Keratinocyte (primary cell): Measurements from ENCODE around the gene BCOR.

Experiments used
- EZH2 ChIP-seq: IDR thresholded peaks from one replicate; pipeline ENCODE4 v1.6.1; 2012; ENCODE audit warnings: inconsistent platforms, mild to moderate bottlenecking, low read length, moderate library complexity
- TF ChIP-seq, protein P1 (sequence below), 3 experiments: IDR thresholded peaks in 1 of 3; conservative IDR thresholded peaks in 1 of 3; optimal IDR thresholded peaks in 1 of 3; 2 replicates in 2 of 3; 3 replicates in 1 of 3; pipeline versions ENCODE3 to v1.5.1; 2011; ENCODE audit warnings: low read length in 3 of 3, mild to moderate bottlenecking in 3 of 3, moderate library complexity in 2 of 3, control low read depth in 1 of 3, inconsistent platforms in 1 of 3; ENCODE audit not compliant: insufficient read depth in 2 of 3; ENCODE audit errors: extremely low read depth in 1 of 3

DNA sequence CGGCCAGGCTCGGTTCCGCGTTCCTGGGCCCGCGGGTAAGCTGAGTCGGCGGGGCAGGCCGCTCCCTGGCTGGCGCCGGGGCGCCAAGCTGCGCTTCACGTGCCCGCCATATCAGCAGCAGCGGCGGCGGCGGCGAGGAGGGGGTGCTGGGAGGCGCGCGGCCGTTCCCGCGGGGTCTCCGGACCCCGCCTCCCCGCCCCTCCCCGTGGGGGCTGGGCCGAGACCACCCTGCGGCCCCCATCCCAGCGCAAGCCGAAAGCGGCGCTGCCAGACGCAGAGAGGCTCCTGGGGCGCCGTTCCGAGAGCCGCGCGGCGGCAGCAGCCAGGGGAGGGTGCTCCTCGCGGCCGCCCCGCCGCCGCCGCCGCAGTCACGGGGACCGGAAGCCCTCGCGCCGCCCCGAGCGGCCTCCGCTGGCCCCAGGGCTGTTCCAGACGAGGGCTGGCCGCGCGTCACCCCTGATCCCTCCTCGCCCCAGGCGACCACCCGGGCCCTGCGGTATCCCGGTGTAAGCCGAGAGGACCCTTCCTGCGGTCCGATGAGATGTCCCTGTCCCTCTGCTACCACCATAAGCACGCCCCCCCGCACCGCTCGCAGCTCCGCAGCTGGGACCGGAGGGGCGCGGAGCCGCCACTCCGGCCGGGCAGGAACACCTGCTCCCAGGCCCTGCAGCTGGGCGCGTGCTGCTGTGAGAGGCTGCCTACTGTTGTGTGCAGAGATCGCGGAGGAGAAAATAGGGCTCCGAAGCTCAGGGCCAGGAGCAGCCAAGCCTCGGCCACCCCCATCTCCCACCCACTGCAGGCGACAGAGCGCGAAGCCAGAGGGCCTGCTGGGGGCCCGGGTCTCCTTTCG lies 7.5 kb upstream of the BCOR start:
- TF ChIP-seq EZH2 = no peak
- TF ChIP-seq, protein P1, sequence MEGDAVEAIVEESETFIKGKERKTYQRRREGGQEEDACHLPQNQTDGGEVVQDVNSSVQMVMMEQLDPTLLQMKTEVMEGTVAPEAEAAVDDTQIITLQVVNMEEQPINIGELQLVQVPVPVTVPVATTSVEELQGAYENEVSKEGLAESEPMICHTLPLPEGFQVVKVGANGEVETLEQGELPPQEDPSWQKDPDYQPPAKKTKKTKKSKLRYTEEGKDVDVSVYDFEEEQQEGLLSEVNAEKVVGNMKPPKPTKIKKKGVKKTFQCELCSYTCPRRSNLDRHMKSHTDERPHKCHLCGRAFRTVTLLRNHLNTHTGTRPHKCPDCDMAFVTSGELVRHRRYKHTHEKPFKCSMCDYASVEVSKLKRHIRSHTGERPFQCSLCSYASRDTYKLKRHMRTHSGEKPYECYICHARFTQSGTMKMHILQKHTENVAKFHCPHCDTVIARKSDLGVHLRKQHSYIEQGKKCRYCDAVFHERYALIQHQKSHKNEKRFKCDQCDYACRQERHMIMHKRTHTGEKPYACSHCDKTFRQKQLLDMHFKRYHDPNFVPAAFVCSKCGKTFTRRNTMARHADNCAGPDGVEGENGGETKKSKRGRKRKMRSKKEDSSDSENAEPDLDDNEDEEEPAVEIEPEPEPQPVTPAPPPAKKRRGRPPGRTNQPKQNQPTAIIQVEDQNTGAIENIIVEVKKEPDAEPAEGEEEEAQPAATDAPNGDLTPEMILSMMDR (optimal IDR thresholded peaks at IDR 0.05 in 1 of 3, IDR thresholded peaks at IDR 0.05 in 1 of 3, conservative IDR thresholded peaks at IDR 0.05 in 1 of 3; ENCODE audit: extremely low read depth in 1 of 3, insufficient read depth in 2 of 3, low read length in 3 of 3) = no peak
